Thyroid gland (tissue), 4 donors: Measurements from ENCODE around the gene NUCB2. TPM values are rescaled to one million over a fixed set of nuclear protein-coding genes. Genes with fewer than 3 reads are reported as not detected.

Experiments used
- DNase-seq, 2 donors: peaks; one replicate each; pipeline ENCODE4 v3.0.0-alpha.2; 2019
- H3K27ac ChIP-seq, 3 donors: fragments of 200-600 bp; sonication (generic); 1 replicate in 2 of 3; 2 replicates in 1 of 3; pipeline ENCODE4 v1.5.1; 2016 to 2019; ENCODE audit warnings: mild to moderate bottlenecking in 1 of 3, moderate library complexity in 1 of 3
- H3K27me3 ChIP-seq: fragments of 200-600 bp; sonication (generic); one replicate; pipeline ENCODE4 v1.5.1; 2019
- H3K36me3 ChIP-seq, 2 donors: fragments of 200-600 bp; sonication (generic); one replicate each; pipeline ENCODE4 v1.5.1; 2016 to 2019
- H3K4me1 ChIP-seq, 2 donors: fragments of 200-600 bp; sonication (generic); one replicate each; pipeline ENCODE4 v1.5.1; 2017 to 2019
- H3K4me3 ChIP-seq, 3 donors: fragments of 200-600 bp; sonication (generic); replicated peaks in 1 of 3; 1 replicate in 2 of 3; 2 replicates in 1 of 3; pipeline ENCODE4 v1.5.1; 2016; ENCODE audit warnings: mild to moderate bottlenecking in 1 of 3
- H3K9me3 ChIP-seq: fragments of 200-600 bp; sonication (generic); one replicate; pipeline ENCODE4 v1.5.1; 2017
- CTCF ChIP-seq, 6 experiments: fragments of 200-600 bp in 3 of 6; fragments of 450-650 bp in 3 of 6; sonication (generic) in 3 of 6; IDR thresholded peaks; one replicate each; pipeline ENCODE4 v1.5.1; 2016 to 2019; ENCODE audit warnings: antibody characterized with exemption in 6 of 6, mild to moderate bottlenecking in 2 of 6, inconsistent platforms in 1 of 6, moderate library complexity in 1 of 6
- POLR2A ChIP-seq, 2 donors: fragments of 450-650 bp; IDR thresholded peaks; one replicate each; pipeline ENCODE4 v1.6.1; 2017; ENCODE audit warnings: antibody characterized with exemption in 2 of 2, mild to moderate bottlenecking in 2 of 2, moderate library complexity in 1 of 2
- WGBS, 2 donors: methylation state at CpG; one replicate each; pipeline ENCODE4 v1.1.5; 2017; 5-methylcytosine and 5-hydroxymethylcytosine counted together
- intact Hi-C: fragments of 100-400 bp; cut with DNase I; formaldehyde crosslinking; loops from one replicate; pipeline ENCODE4 v1.15.1; 2023
- total RNA-seq, 4 donors: library from RNA; depleted of rRNA; stranded (reverse); fragments of >200 nt; gene quantifications; one replicate each; pipeline ENCODE4 v1.2.3, GENCODE V29; 2016

The NUCB2 gene
- total RNA-seq, 4 donors from 2014 or later = 73.2 to 152 (median 113) TPM

- intact Hi-C loops = no loop called here
These were observed 9.8 kb downstream of the NUCB2 start for GRCh38 chr11:17286332-17286731.

GRCh38 chr11:17287058-17287457 is 10.5 kb downstream of the NUCB2 start:
- no peaks in the 10 kb centered on the region for H3K36me3 ChIP-seq
- TF ChIP-seq POLR2A (IDR thresholded peaks at IDR 0.05) (no peak), CTCF (IDR thresholded peaks at IDR 0.05) (no peak)
- no peaks in the 10 kb centered on the region for H3K9me3 ChIP-seq
- no peak for DNase-seq
- H3K27me3 ChIP-seq = no peaks in the 10 kb centered on the region
- no peaks in the 10 kb centered on the region for H3K4me1 ChIP-seq
- intact Hi-C loops = no loop called here
- no peak overlapping the region for H3K4me3 ChIP-seq
- no peak overlapping the region for H3K27ac ChIP-seq
- 86 to 94% methylated on average over 4 of the region's 4 CpGs for WGBS, 2 donors

More at GRCh38 chr11:17286332-17286731, 9.8 kb downstream of the NUCB2 start:
- Histone ChIP-seq H3K27me3 (no peaks in the 10 kb centered on the region), H3K4me1 (no peaks in the 10 kb centered on the region), H3K9me3 (no peaks in the 10 kb centered on the region), H3K36me3 (no peaks in the 10 kb centered on the region), H3K27ac (no peak overlapping the region), H3K4me3 (no peak overlapping the region)
- no peak for DNase-seq
- WGBS, 2 donors = 96 to 100% methylated on average over 1 of the region's 1 CpG
- no peak for TF ChIP-seq CTCF (IDR thresholded peaks at IDR 0.05)
- no peak for TF ChIP-seq POLR2A (IDR thresholded peaks at IDR 0.05)

- Histone ChIP-seq H3K4me3 (no peak overlapping the region), H3K4me1 (no peaks in the 10 kb centered on the region), H3K9me3 (no peaks in the 10 kb centered on the region), H3K27ac (no peak overlapping the region), H3K27me3 (no peaks in the 10 kb centered on the region), H3K36me3 (no peaks in the 10 kb centered on the region)
- intact Hi-C loops = no loop called here
- no peak for DNase-seq
- TF ChIP-seq CTCF (IDR thresholded peaks at IDR 0.05) = no peak
- TF ChIP-seq POLR2A (IDR thresholded peaks at IDR 0.05) = no peak
- WGBS, 2 donors = 94 to 99% methylated on average over 1 of the region's 1 CpG
These were observed 15.2 kb downstream of the NUCB2 start for GRCh38 chr11:17291710-17292109.

GRCh38 chr11:17293311-17293710 is 16.8 kb downstream of the NUCB2 start:
- no peak overlapping the region for H3K4me3 ChIP-seq
- H3K36me3 ChIP-seq = peaks cover 0 to 2% of the 10 kb centered on the region in 2 donors
- WGBS, 2 donors = 73 to 78% methylated on average over 1 of the region's 1 CpG
- DNase-seq = no peak
- H3K4me1 ChIP-seq = no peaks in the 10 kb centered on the region
- H3K9me3 ChIP-seq = no peaks in the 10 kb centered on the region
- H3K27ac ChIP-seq = no peak overlapping the region
- intact Hi-C loops = no loop called here
- TF ChIP-seq CTCF (IDR thresholded peaks at IDR 0.05) (no peak), POLR2A (IDR thresholded peaks at IDR 0.05) (no peak)
- H3K27me3 ChIP-seq = no peaks in the 10 kb centered on the region

GRCh38 chr11:17294033-17294432 is 17.5 kb downstream of the NUCB2 start:
- intact Hi-C loops = no loop called here
- no peak overlapping the region for H3K4me3 ChIP-seq
- no peak overlapping the region for H3K27ac ChIP-seq
- DNase-seq = no peak
- H3K36me3 ChIP-seq = peaks cover 0 to 2% of the 10 kb centered on the region in 2 donors
- TF ChIP-seq POLR2A (IDR thresholded peaks at IDR 0.05) (no peak), CTCF (IDR thresholded peaks at IDR 0.05) (no peak)
- no peaks in the 10 kb centered on the region for H3K4me1 ChIP-seq
- no peaks in the 10 kb centered on the region for H3K9me3 ChIP-seq
- H3K27me3 ChIP-seq = no peaks in the 10 kb centered on the region
